ENCODE data around the gene ICAM4. TPM values are rescaled to one million over a fixed set of nuclear protein-coding genes. Genes with fewer than 3 reads are reported as not detected.

The ICAM4 gene
- total and polyA plus RNA-seq, 2 of the 13 experiments (the other 11 are each of a cell fraction or from before 2014, with no cell fraction given): 2.9 to 4.0 TPM

DNA sequence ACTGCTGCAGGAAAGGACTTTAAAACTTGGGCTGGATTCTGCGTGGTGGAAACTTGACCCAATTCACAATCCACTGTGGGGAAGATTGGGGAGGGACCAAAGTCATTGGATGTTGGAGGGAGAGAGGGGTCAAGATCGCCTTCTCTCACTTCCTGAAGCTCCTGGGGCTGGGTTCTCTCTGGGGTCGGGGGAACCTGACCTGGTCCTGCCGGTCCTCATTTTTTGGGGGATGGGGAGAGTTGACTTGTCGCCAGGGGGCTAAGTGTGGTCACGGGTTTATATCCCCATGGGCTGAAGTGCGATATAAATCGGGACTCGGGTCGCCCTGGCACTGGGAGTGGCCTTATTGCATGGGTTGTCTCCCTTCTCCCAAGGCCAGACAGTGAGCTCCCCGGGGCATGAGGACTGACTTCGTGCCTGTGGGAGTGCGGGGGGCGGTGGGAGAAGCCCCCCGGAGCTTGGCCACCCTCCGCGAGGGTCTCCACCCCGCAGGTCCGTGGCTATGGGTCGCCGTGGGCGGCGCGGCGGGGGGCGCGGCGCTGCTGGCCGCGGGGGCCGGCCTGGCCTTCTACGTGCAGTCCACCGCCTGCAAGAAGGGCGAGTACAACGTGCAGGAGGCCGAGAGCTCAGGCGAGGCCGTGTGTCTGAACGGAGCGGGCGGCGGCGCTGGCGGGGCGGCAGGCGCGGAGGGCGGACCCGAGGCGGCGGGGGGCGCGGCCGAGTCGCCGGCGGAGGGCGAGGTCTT is 9.3 kb downstream of the ICAM4 start (continued):
- TF ChIP-seq, protein P1, sequence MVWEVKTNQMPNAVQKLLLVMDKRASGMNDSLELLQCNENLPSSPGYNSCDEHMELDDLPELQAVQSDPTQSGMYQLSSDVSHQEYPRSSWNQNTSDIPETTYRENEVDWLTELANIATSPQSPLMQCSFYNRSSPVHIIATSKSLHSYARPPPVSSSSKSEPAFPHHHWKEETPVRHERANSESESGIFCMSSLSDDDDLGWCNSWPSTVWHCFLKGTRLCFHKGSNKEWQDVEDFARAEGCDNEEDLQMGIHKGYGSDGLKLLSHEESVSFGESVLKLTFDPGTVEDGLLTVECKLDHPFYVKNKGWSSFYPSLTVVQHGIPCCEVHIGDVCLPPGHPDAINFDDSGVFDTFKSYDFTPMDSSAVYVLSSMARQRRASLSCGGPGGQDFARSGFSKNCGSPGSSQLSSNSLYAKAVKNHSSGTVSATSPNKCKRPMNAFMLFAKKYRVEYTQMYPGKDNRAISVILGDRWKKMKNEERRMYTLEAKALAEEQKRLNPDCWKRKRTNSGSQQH (CRISPR knock-in tag; IDR thresholded peaks at IDR 0.05; ENCODE audit: low read depth): no peak
- TF ChIP-seq, protein P2, sequence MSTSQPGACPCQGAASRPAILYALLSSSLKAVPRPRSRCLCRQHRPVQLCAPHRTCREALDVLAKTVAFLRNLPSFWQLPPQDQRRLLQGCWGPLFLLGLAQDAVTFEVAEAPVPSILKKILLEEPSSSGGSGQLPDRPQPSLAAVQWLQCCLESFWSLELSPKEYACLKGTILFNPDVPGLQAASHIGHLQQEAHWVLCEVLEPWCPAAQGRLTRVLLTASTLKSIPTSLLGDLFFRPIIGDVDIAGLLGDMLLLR (CRISPR knock-in tag; IDR thresholded peaks at IDR 0.05): peak; percentile 63; the same call in 1 of the 2 replicates
- TF ChIP-seq ZNF343 (CRISPR knock-in tag; IDR thresholded peaks at IDR 0.05): no peak
- 0 out of 2 replicates have a peak, but pooled peaks have one; percentile 41 for TF ChIP-seq ZNF232 (CRISPR knock-in tag; IDR thresholded peaks at IDR 0.05; ENCODE audit: borderline replicate concordance)
- TF ChIP-seq ZFYVE20 (CRISPR knock-in tag; IDR thresholded peaks at IDR 0.05; ENCODE audit: borderline replicate concordance, low read depth): peak; percentile 91; the same call in 1 of the 2 replicates
- peak; percentile 68; the same call in 1 of the 2 replicates for TF ChIP-seq ZNF446 (CRISPR knock-in tag; IDR thresholded peaks at IDR 0.05)
- 0 out of 2 replicates have a peak, but pooled peaks have one; percentile 61 for TF ChIP-seq ZNF562 (CRISPR knock-in tag; IDR thresholded peaks at IDR 0.05; ENCODE audit: borderline replicate concordance)
- TF ChIP-seq ATF7-NPFF (CRISPR knock-in tag; IDR thresholded peaks at IDR 0.05; ENCODE audit: low read depth): peak; percentile 40; the same call in 1 of the 2 replicates
- TF ChIP-seq ZNF563 (CRISPR knock-in tag; IDR thresholded peaks at IDR 0.05): peak; percentile 73; the same call in 1 of the 2 replicates
- TF ChIP-seq RARA (CRISPR knock-in tag; IDR thresholded peaks at IDR 0.05): 0 out of 2 replicates have a peak, but pooled peaks have one; percentile 4
- TF ChIP-seq HES4 (CRISPR knock-in tag; IDR thresholded peaks at IDR 0.05; ENCODE audit: borderline replicate concordance): peak; percentile 80; the same call in 1 of the 2 replicates
- no peak for TF ChIP-seq KLF13 (CRISPR knock-in tag; IDR thresholded peaks at IDR 0.05)
- peak; percentile 67; the same call in 1 of the 2 replicates for TF ChIP-seq ZNF451 (CRISPR knock-in tag; IDR thresholded peaks at IDR 0.05)
- peak; percentile 17; the same call in 1 of the 2 replicates for TF ChIP-seq ZMYM4 (CRISPR knock-in tag; IDR thresholded peaks at IDR 0.05)
- 0 out of 2 replicates have a peak, but pooled peaks have one; percentile 30 for TF ChIP-seq ZNF766 (CRISPR knock-in tag; IDR thresholded peaks at IDR 0.05; ENCODE audit: borderline replicate concordance)
- TF ChIP-seq, protein P3, sequence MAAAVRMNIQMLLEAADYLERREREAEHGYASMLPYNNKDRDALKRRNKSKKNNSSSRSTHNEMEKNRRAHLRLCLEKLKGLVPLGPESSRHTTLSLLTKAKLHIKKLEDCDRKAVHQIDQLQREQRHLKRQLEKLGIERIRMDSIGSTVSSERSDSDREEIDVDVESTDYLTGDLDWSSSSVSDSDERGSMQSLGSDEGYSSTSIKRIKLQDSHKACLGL (CRISPR knock-in tag; IDR thresholded peaks at IDR 0.05): 0 out of 2 replicates have a peak, but pooled peaks have one; percentile 53
- TF ChIP-seq, protein P4, sequence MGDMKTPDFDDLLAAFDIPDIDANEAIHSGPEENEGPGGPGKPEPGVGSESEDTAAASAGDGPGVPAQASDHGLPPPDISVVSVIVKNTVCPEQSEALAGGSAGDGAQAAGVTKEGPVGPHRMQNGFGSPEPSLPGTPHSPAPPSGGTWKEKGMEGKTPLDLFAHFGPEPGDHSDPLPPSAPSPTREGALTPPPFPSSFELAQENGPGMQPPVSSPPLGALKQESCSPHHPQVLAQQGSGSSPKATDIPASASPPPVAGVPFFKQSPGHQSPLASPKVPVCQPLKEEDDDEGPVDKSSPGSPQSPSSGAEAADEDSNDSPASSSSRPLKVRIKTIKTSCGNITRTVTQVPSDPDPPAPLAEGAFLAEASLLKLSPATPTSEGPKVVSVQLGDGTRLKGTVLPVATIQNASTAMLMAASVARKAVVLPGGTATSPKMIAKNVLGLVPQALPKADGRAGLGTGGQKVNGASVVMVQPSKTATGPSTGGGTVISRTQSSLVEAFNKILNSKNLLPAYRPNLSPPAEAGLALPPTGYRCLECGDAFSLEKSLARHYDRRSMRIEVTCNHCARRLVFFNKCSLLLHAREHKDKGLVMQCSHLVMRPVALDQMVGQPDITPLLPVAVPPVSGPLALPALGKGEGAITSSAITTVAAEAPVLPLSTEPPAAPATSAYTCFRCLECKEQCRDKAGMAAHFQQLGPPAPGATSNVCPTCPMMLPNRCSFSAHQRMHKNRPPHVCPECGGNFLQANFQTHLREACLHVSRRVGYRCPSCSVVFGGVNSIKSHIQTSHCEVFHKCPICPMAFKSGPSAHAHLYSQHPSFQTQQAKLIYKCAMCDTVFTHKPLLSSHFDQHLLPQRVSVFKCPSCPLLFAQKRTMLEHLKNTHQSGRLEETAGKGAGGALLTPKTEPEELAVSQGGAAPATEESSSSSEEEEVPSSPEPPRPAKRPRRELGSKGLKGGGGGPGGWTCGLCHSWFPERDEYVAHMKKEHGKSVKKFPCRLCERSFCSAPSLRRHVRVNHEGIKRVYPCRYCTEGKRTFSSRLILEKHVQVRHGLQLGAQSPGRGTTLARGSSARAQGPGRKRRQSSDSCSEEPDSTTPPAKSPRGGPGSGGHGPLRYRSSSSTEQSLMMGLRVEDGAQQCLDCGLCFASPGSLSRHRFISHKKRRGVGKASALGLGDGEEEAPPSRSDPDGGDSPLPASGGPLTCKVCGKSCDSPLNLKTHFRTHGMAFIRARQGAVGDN (CRISPR knock-in tag; IDR thresholded peaks at IDR 0.05): peak; percentile 84
- no peak for TF ChIP-seq TCF12 (IDR thresholded peaks at IDR 0.05)
- TF ChIP-seq TCF12 (CRISPR knock-in tag; IDR thresholded peaks at IDR 0.05): peak; percentile 47; the same call in 1 of the 2 replicates
- no peak for TF ChIP-seq PRPF4 (IDR thresholded peaks at IDR 0.05; ENCODE audit: low read depth, low read length, poor library complexity, severe bottlenecking)
- peak; percentile 67; the same call in 1 of the 2 replicates for TF ChIP-seq ZC3H13 (CRISPR knock-in tag; IDR thresholded peaks at IDR 0.05)
- TF ChIP-seq PTBP1 (IDR thresholded peaks at IDR 0.05; ENCODE audit: low read depth, low read length, poor library complexity, severe bottlenecking): no peak
- peak; percentile 63; the same call in 1 of the 2 replicates for TF ChIP-seq SPEN (CRISPR knock-in tag; IDR thresholded peaks at IDR 0.05; ENCODE audit: low read depth)
